ENCODE results near the gene PARP1.

PARP1 gene

GRCh38 chr1:226364901-226365565 is 42.9 kb downstream of the PARP1 start:
- in situ Hi-C loops (cut with HindIII; ENCODE audit: low pct_ligation_motif_present, low pct_unique_long_range_greater_than_20kb, low sequenced_read_pairs) = no loop called here
- no peak for DNase-seq

- in situ Hi-C loops (cut with HindIII; ENCODE audit: low pct_ligation_motif_present, low pct_unique_long_range_greater_than_20kb, low sequenced_read_pairs) = no loop called here
- no peak for DNase-seq
Measured at GRCh38 chr1:226364514-226364899, 43.4 kb downstream of the PARP1 start.

GRCh38 chr1:226363801-226364513 is 43.9 kb downstream of the PARP1 start:
- in situ Hi-C loops (cut with HindIII; ENCODE audit: low pct_ligation_motif_present, low pct_unique_long_range_greater_than_20kb, low sequenced_read_pairs) = no loop called here
- no peak for DNase-seq

GRCh38 chr1:226362891-226363447 is 44.9 kb downstream of the PARP1 start:
- no peak for DNase-seq
- in situ Hi-C loops (cut with HindIII; ENCODE audit: low pct_ligation_motif_present, low pct_unique_long_range_greater_than_20kb, low sequenced_read_pairs) = no loop called here

- in situ Hi-C loops (cut with HindIII; ENCODE audit: low pct_ligation_motif_present, low pct_unique_long_range_greater_than_20kb, low sequenced_read_pairs) = no loop called here
Measured at GRCh38 chr1:226362361-226362760, 45.5 kb downstream of the PARP1 start.

GRCh38 chr1:226360106-226360746 is 47.7 kb downstream of the PARP1 start:
- no peak for DNase-seq
- in situ Hi-C loops (cut with HindIII; ENCODE audit: low pct_ligation_motif_present, low pct_unique_long_range_greater_than_20kb, low sequenced_read_pairs) = no loop called here

More at GRCh38 chr1:226362361-226362760, 45.5 kb downstream of the PARP1 start:
- DNase-seq = no peak

GRCh38 chr1:226357416-226357815 is 50.5 kb downstream of the PARP1 start:
- in situ Hi-C loops (cut with HindIII; ENCODE audit: low pct_ligation_motif_present, low pct_unique_long_range_greater_than_20kb, low sequenced_read_pairs) = no loop called here
- no peak for DNase-seq

GRCh38 chr1:226355669-226356551 is 52.0 kb downstream of the PARP1 start:
- no peak for DNase-seq
- in situ Hi-C loops (cut with HindIII; ENCODE audit: low pct_ligation_motif_present, low pct_unique_long_range_greater_than_20kb, low sequenced_read_pairs) = no loop called here

- DNase-seq = no peak
- in situ Hi-C loops (cut with HindIII; ENCODE audit: low pct_ligation_motif_present, low pct_unique_long_range_greater_than_20kb, low sequenced_read_pairs) = no loop called here
Measured at GRCh38 chr1:226355016-226355415, 52.9 kb downstream of the PARP1 start.

GRCh38 chr1:226353698-226354525 is 54.0 kb downstream of the PARP1 start:
- DNase-seq = no peak
- in situ Hi-C loops (cut with HindIII; ENCODE audit: low pct_ligation_motif_present, low pct_unique_long_range_greater_than_20kb, low sequenced_read_pairs) = no loop called here

GRCh38 chr1:226351709-226352108 is 56.2 kb downstream of the PARP1 start:
- DNase-seq = no peak
- in situ Hi-C loops (cut with HindIII; ENCODE audit: low pct_ligation_motif_present, low pct_unique_long_range_greater_than_20kb, low sequenced_read_pairs) = no loop called here

- DNase-seq = no peak
- in situ Hi-C loops (cut with HindIII; ENCODE audit: low pct_ligation_motif_present, low pct_unique_long_range_greater_than_20kb, low sequenced_read_pairs) = no loop called here
Measured at GRCh38 chr1:226350519-226350865, 57.4 kb downstream of the PARP1 start.

- no peak for DNase-seq
- in situ Hi-C loops (cut with HindIII; ENCODE audit: low pct_ligation_motif_present, low pct_unique_long_range_greater_than_20kb, low sequenced_read_pairs) = no loop called here
Measured at GRCh38 chr1:226349801-226350518, 57.9 kb downstream of the PARP1 start.

- no peak for DNase-seq
- in situ Hi-C loops (cut with HindIII; ENCODE audit: low pct_ligation_motif_present, low pct_unique_long_range_greater_than_20kb, low sequenced_read_pairs) = no loop called here
Measured at GRCh38 chr1:226349081-226349480, 58.8 kb downstream of the PARP1 start.

GRCh38 chr1:226344441-226345259 is 63.2 kb downstream of the PARP1 start:
- in situ Hi-C loops (cut with HindIII; ENCODE audit: low pct_ligation_motif_present, low pct_unique_long_range_greater_than_20kb, low sequenced_read_pairs) = no loop called here
- DNase-seq = no peak

GRCh38 chr1:226342656-226343055 is 65.2 kb downstream of the PARP1 start:
- no peak for DNase-seq
- in situ Hi-C loops (cut with HindIII; ENCODE audit: low pct_ligation_motif_present, low pct_unique_long_range_greater_than_20kb, low sequenced_read_pairs) = no loop called here
